ENCODE data around the gene RASAL2. TPM values are rescaled to one million over a fixed set of nuclear protein-coding genes. Genes with fewer than 3 reads are reported as not detected.

Gene RASAL2
- total RNA-seq, 4 donors from 2014 or later = 19.7 to 36.7 (median 27.4) TPM

DNA sequence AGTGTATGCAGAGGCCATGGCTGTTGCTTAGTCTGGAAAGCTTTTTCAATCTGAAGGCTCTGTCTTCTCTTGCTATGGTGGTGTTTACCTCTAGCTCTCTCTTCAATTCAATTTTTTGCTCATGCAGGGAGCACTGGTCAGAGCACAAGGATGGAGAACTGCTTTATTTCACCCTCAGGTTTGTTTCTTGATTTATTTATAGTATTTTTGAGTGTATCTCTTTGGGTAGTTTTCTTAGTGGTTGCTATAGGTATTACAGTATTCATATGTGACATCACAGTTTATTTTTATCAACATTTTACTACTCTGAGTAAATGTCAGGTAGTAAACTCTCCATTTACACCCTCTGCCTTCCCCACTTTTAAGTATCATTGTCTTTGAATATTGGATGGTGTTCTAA is 147.9 kb downstream of the RASAL2 start:
- TF ChIP-seq, protein P1, sequence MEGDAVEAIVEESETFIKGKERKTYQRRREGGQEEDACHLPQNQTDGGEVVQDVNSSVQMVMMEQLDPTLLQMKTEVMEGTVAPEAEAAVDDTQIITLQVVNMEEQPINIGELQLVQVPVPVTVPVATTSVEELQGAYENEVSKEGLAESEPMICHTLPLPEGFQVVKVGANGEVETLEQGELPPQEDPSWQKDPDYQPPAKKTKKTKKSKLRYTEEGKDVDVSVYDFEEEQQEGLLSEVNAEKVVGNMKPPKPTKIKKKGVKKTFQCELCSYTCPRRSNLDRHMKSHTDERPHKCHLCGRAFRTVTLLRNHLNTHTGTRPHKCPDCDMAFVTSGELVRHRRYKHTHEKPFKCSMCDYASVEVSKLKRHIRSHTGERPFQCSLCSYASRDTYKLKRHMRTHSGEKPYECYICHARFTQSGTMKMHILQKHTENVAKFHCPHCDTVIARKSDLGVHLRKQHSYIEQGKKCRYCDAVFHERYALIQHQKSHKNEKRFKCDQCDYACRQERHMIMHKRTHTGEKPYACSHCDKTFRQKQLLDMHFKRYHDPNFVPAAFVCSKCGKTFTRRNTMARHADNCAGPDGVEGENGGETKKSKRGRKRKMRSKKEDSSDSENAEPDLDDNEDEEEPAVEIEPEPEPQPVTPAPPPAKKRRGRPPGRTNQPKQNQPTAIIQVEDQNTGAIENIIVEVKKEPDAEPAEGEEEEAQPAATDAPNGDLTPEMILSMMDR (IDR thresholded peaks at IDR 0.05; ENCODE audit: low read depth) = no peak

DNA sequence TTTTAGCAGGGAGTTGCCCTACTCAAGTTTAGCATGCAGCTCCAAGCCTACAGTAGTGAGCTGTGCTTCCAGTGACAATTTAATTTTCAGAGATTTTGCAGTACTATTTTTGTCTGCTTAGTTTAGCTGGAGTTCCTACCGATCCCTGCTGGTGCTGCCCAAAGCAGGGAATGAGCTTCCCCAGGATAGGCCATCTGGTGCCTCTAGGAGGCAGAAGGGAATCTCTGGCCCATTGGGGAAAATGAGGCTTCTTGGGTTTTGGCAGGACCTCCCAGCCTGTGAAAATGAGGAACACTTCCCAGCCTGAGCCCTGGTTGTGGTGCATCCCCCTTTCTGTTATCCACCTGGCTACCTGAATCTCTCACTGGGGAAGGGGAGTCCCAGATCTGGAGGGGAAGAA is 149.2 kb downstream of the RASAL2 start:
- TF ChIP-seq, protein P1 (IDR thresholded peaks at IDR 0.05; ENCODE audit: low read depth) = no peak

DNA sequence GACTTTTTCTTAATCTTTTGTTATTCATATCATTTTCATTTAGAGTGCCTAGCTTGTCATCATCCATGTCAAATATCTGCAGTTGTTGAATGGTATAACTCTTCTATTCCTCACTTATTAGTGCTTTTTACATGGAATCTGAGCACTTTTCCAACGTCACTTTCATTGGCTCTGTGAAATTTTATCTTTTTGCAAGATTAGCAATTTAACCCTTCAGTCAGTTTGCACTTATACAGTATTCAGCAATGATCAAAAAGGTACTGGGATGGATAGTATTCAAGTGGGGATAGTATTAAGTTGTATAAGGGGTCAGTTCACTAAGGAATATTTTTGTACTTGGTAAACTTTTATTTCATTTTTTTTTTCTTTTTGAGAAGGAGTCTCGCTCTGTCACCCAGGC is 150.0 kb downstream of the RASAL2 start:
- TF ChIP-seq, protein P1 (IDR thresholded peaks at IDR 0.05; ENCODE audit: low read depth) = no peak

DNA sequence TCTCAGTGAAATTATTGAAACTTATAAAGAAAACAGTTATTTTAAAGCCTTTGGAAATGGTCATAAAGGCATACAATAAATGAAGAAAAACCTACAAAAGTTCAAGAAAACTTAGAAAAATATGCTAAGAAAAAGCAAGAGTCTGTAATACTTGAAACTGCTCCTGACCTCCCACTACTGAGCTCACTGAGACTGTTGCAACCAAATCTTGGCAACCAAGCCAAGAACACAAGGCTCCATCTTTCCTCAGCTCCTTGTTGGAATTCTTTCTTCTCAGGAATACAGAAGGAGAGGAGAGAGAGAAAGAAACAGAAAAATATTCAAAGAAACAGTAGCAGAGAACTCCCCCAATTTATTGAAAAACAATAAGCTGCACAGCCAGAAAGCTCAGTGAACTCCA is 160.5 kb downstream of the RASAL2 start:
- TF ChIP-seq, protein P1 (IDR thresholded peaks at IDR 0.05; ENCODE audit: low read depth) = no peak

DNA sequence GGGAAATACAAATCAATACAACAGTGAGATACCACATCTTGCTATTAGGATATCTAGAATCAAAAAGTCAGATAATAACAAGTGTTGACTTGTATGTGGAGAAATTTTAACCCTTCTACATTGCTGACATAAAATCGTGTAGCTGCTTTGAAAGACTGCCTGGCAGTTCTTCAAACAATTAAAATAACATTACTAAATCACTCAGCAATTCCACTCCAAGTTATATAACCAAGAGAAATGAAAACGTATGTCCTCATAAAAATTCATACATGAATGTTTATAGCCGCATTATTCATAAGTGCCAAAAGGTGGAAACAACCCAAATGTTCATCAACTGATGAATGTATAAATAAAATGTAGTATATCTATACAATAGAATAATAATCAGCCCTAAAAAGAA is 164.6 kb downstream of the RASAL2 start:
- TF ChIP-seq, protein P1 (IDR thresholded peaks at IDR 0.05; ENCODE audit: low read depth) = no peak

DNA sequence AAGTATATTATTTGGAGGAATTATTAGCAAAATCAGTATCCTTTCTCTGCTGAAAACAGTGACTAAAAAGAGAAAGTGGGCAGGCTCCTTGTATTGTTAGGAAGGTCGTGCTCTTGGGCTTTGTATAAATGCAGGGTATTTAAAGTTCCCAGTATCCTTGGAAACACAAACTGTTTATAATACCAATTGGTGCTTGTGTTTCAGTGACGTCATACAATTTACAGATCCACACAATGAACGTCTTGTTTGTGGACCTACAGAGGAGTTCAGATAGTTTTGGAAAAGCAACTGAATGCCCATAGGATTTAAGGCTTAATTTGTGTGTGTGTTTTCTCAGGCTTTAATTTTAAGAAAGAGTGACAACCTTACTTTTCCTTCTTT is 168.2 kb downstream of the RASAL2 start:
- TF ChIP-seq, protein P1 (IDR thresholded peaks at IDR 0.05; ENCODE audit: low read depth) = no peak

DNA sequence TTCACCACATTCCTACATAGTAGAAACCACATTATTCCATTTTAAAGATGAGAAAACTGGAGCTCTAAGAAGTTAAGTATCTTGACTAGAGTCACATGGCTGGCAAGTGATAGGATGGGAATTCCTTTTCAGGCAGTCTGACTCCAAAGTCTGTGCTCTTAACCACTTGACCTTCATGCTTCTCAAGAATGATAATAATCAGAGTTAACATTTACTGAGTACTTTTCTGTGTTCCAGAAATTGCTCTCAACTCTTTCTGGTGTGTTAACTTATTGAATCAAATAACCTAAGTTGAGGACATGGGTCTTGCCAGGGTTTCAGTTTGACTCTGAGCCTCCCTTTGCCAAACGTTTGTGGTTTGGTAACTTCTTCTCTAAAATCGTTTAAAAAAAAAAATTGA is 169.4 kb downstream of the RASAL2 start:
- TF ChIP-seq, protein P1 (IDR thresholded peaks at IDR 0.05; ENCODE audit: low read depth) = no peak

Data from subcutaneous adipose tissue (tissue), 4 donors.